HepG2 (cell line): Measurements from ENCODE around the gene AGTRAP. TPM values are rescaled to one million over a fixed set of nuclear protein-coding genes. Genes with fewer than 3 reads are reported as not detected.

ENCODE experiments used
- ATAC-seq: fragments of 200-7000 bp; cut with Tn5 transposase; 3 replicates; pipeline ENCODE4 v1.9.1; 2020; ENCODE audit warnings: mild to moderate bottlenecking, moderate library complexity
- BruUV-seq: library from RNA; stranded (reverse); fragments of 400-500 nt; replicated peaks from 2 replicates; lab custom pipeline; 2021; lab: Mats Ljungman, UMichigan
- CTCF ChIA-PET: fragments of 300-600 bp; formaldehyde crosslinking; extraction: SDS; loops from one replicate; lab custom pipeline; 2021; ENCODE audit warnings: low total read pairs, inconsistent platforms, low intra/inter-chr PET ratio; lab: Yijun Ruan, JAX
- POLR2A ChIA-PET: fragments of 350-600 bp; sonication (Branson Sonifier 250); formaldehyde crosslinking; loops from one replicate; lab custom pipeline; 2020; ENCODE audit warnings: antibody characterized with exemption, inconsistent platforms; lab: Yijun Ruan, JAX
- DNase-seq: peaks from one replicate; pipeline ENCODE4 v3.0.0-alpha.2; 2015; ENCODE audit warnings: low spot score
- FAIRE-seq: peaks from 3 replicates; lab custom pipeline; 2011; peaks lifted over from hg19 to GRCh38; lab: Jason Lieb, UNC
- H2AFZ ChIP-seq: one replicate; pipeline ENCODE4 v1.6.1; 2011; ENCODE audit warnings: low read length, inconsistent platforms
- H3K27ac ChIP-seq: fragments of 300-600 bp; 3 replicates; pipeline ENCODE4 v1.8.0; 2011; ENCODE audit warnings: mixed run types, mild to moderate bottlenecking, mixed read lengths, low read length, inconsistent platforms; ENCODE audit not compliant: insufficient read depth; ENCODE audit errors: extremely low read length
- H3K27me3 ChIP-seq, 2 experiments: fragments of 200-600 bp in 1 of 2; 2 replicates in 1 of 2; 3 replicates in 1 of 2; pipeline versions ENCODE4 v1.6.0 to v1.8.0; 2011; ENCODE audit warnings: low read length in 2 of 2, mild to moderate bottlenecking in 2 of 2, moderate library complexity in 2 of 2, inconsistent platforms in 1 of 2; ENCODE audit not compliant: insufficient read depth in 2 of 2, control insufficient read depth in 1 of 2
- H3K36me3 ChIP-seq, 2 experiments: fragments of 200-600 bp in 1 of 2; replicated peaks in 1 of 2; 2 replicates in 1 of 2; 3 replicates in 1 of 2; pipeline versions ENCODE4 v1.5.1 to v1.8.0; 2011; ENCODE audit warnings: low read length in 2 of 2, inconsistent platforms in 1 of 2; ENCODE audit not compliant: insufficient read depth in 2 of 2, control insufficient read depth in 1 of 2
- H3K4me1 ChIP-seq: 2 replicates; pipeline ENCODE4 v1.5.1; 2012; ENCODE audit warnings: low read length, inconsistent platforms; ENCODE audit not compliant: insufficient read depth
- H3K4me2 ChIP-seq: 2 replicates; pipeline ENCODE4 v1.6.0; 2011; ENCODE audit warnings: low read depth, low read length, inconsistent platforms
- H3K4me3 ChIP-seq, 3 experiments: fragments of 200-600 bp in 1 of 3; sonication (generic), shearing (Covaris generic) in 1 of 3; replicated peaks in 1 of 3; 2 replicates each; pipeline ENCODE4 v1.5.1; 2011 to 2016; ENCODE audit warnings: low read length in 3 of 3, inconsistent platforms in 2 of 3, low read depth in 2 of 3, mild to moderate bottlenecking in 2 of 3, control low read depth in 1 of 3, mixed read lengths in 1 of 3; ENCODE audit not compliant: insufficient read depth in 1 of 3
- H3K79me2 ChIP-seq: one replicate; pipeline ENCODE4 v1.6.1; 2011; ENCODE audit warnings: low read length, inconsistent platforms; ENCODE audit not compliant: insufficient read depth
- H3K9ac ChIP-seq: 2 replicates; pipeline ENCODE4 v1.6.0; 2011; ENCODE audit warnings: mild to moderate bottlenecking, low read depth, low read length, inconsistent platforms; ENCODE audit not compliant: insufficient read depth
- H3K9me3 ChIP-seq: 2 replicates; pipeline ENCODE4 v1.5.1; 2012; ENCODE audit warnings: mild to moderate bottlenecking, low read length
- H4K20me1 ChIP-seq: 2 replicates; pipeline ENCODE4 v1.6.0; 2011; ENCODE audit warnings: inconsistent platforms, mild to moderate bottlenecking, low read length, moderate library complexity; ENCODE audit not compliant: insufficient read depth
- DMAP1 ChIP-seq: IDR thresholded peaks from 2 replicates; pipeline ENCODE4 v1.6.1; 2016
- GABPB1 ChIP-seq: IDR thresholded peaks from 2 replicates; pipeline ENCODE4 v1.6.1; 2016; ENCODE audit warnings: mild to moderate bottlenecking, missing genetic modification reagents, moderate library complexity, missing compliant biosample characterization
- ONECUT2 ChIP-seq: sonication (generic); formaldehyde crosslinking; IDR thresholded peaks from 2 replicates; pipeline ENCODE4 v1.4.0; 2020; ENCODE audit warnings: missing genetic modification reagents
- SMC3 ChIP-seq: IDR thresholded peaks from 2 replicates; pipeline ENCODE4 v1.6.1; 2011; ENCODE audit warnings: low read length, improper control_type of control experiment
- SOX13 ChIP-seq, 3 experiments: fragments of 450-650 bp in 1 of 3; sonication (generic) in 1 of 3; formaldehyde crosslinking in 1 of 3; IDR thresholded peaks in 2 of 3; conservative IDR thresholded peaks in 1 of 3; 2 replicates each; pipeline versions ENCODE4 v1.5.0 to v1.6.1; 2016 to 2020; ENCODE audit warnings: antibody characterized with exemption in 1 of 3, mild to moderate bottlenecking in 1 of 3, missing compliant biosample characterization in 1 of 3, missing genetic modification reagents in 1 of 3, moderate library complexity in 1 of 3
- ZNF160 ChIP-seq: sonication (generic); formaldehyde crosslinking; IDR thresholded peaks from 2 replicates; pipeline ENCODE4 v1.8.0; 2022; ENCODE audit warnings: mild to moderate bottlenecking, inconsistent platforms, missing genetic modification reagents
- ZNF383 ChIP-seq: sonication (generic); formaldehyde crosslinking; IDR thresholded peaks from 2 replicates; pipeline ENCODE4 v1.4.0; 2020; ENCODE audit warnings: missing genetic modification reagents, mild to moderate bottlenecking, borderline replicate concordance
- ZNF446 ChIP-seq: sonication (generic); formaldehyde crosslinking; IDR thresholded peaks from 2 replicates; pipeline ENCODE4 v1.5.0; 2020; ENCODE audit warnings: mild to moderate bottlenecking, missing genetic modification reagents
- ZNF543 ChIP-seq: sonication (generic); formaldehyde crosslinking; IDR thresholded peaks from 2 replicates; pipeline ENCODE4 v1.4.0; 2020; ENCODE audit warnings: mild to moderate bottlenecking, missing genetic modification reagents
- WGBS: methylation state at CpG from one replicate; pipeline ENCODE4 v1.1.6; 2017; ENCODE audit warnings: low lambda C conversion rate; 5-methylcytosine and 5-hydroxymethylcytosine counted together
- in situ Hi-C: cut with HindIII; loops from 2 replicates; pipeline ENCODE4 v1.10.0; 2017; ENCODE audit warnings: low pct_unique_long_range_greater_than_20kb; ENCODE audit not compliant: extremely low pct_ligation_motif_present
- intact Hi-C: fragments of 100-400 bp; cut with micrococcal nuclease; formaldehyde crosslinking; loops from one replicate; pipeline ENCODE4 v1.10.0; 2022; ENCODE audit not compliant: unreplicated experiment
- polyA plus RNA-seq, 8 experiments: library from polyadenylated mRNA; depleted of rRNA in 3 of 8; stranded (reverse) in 7 of 8; unstranded in 1 of 8; fragments of >200 nt; fragmentation: Illumina TruSeq in 4 of 8; extraction: Trizol in 4 of 8; gene quantifications; 2 replicates each; pipeline versions ENCODE4 v1.2.1 to v1.2.3, GENCODE V29; 2011 to 2016; ENCODE audit warnings: low read depth in 4 of 8, missing spikeins in 1 of 8, mixed read lengths in 1 of 8; ENCODE audit not compliant: insufficient read depth in 1 of 8
- total RNA-seq, 5 experiments: library from RNA; depleted of rRNA; stranded (reverse); fragments of >200 nt; fragmentation: Illumina TruSeq; extraction: Trizol; gene quantifications; 2 replicates each; pipeline ENCODE4 v1.2.3, GENCODE V29; 2016; ENCODE audit warnings: low read depth in 1 of 5
- TF ChIP-seq, protein P1 (sequence below): IDR thresholded peaks from 2 replicates; pipeline ENCODE4 v1.6.1; 2012; ENCODE audit warnings: low read depth, low read length, improper control_type of control experiment
- TF ChIP-seq, protein P2 (sequence below): sonication (generic); formaldehyde crosslinking; IDR thresholded peaks from 2 replicates; pipeline ENCODE4 v1.4.0; 2020; ENCODE audit warnings: missing genetic modification reagents, mild to moderate bottlenecking, borderline replicate concordance
- TF ChIP-seq, protein P3 (sequence below), 2 experiments: sonication (generic) in 1 of 2; formaldehyde crosslinking in 1 of 2; IDR thresholded peaks; 2 replicates each; pipeline versions ENCODE4 v1.5.1 to v1.6.1; 2011 to 2020; ENCODE audit warnings: borderline replicate concordance in 1 of 2, low read depth in 1 of 2, low read length in 1 of 2, mild to moderate bottlenecking in 1 of 2, missing genetic modification reagents in 1 of 2, moderate library complexity in 1 of 2

The AGTRAP gene
- total and polyA plus RNA-seq, 2 of the 13 experiments (the other 11 are each of a cell fraction or from before 2014, with no cell fraction given), result 28.3 to 32.0 TPM

GRCh38 chr1:11766429-11766776 is 30.5 kb downstream of the AGTRAP start:
- H3K27ac ChIP-seq, result no peak overlapping the region
- ATAC-seq (no peak; the same call in 2 of the 3 replicates), FAIRE-seq (no peak), DNase-seq (no peak)
- in situ Hi-C loops, result no loop called here
- no peak overlapping the region for H3K4me2 ChIP-seq
- no peaks in the 10 kb centered on the region for H3K36me3 ChIP-seq
- H3K4me1 ChIP-seq, result peaks cover 11% of the 10 kb centered on the region; the same call in 1 of the 2 replicates
- no CpG with 5 or more reads among the region's 14 CpGs for WGBS
- H4K20me1 ChIP-seq, result no peaks in the 10 kb centered on the region
- no peak overlapping the region for H3K4me3 ChIP-seq
- H3K9ac ChIP-seq, result no peak overlapping the region
- BruUV-seq, result no TSS peak
- H2AFZ ChIP-seq, result no peak overlapping the region
- ChIA-PET POLR2A (no interaction called here), CTCF (no interaction called here)
- H3K27me3 ChIP-seq, result peaks cover 13 to 45% of the 10 kb centered on the region in 2 experiments; a peak in 4 of 5 replicates
- intact Hi-C loops, result no loop called here
- no peak for TF ChIP-seq GABPB1 (CRISPR knock-in tag)
- TF ChIP-seq ZNF383, result no peak
- no peak for TF ChIP-seq SOX13 (IDR thresholded peaks at IDR 0.05)
- TF ChIP-seq SOX13 (CRISPR knock-in tag; conservative IDR thresholded peaks at IDR 0.05 in 1 of 2, IDR thresholded peaks at IDR 0.05 in 1 of 2), result no peak
- no peak for TF ChIP-seq ZNF543 (CRISPR knock-in tag)
- TF ChIP-seq ZNF160 (CRISPR knock-in tag), result no peak
- TF ChIP-seq ONECUT2 (CRISPR knock-in tag), result no peak
- TF ChIP-seq ZNF446 (CRISPR knock-in tag), result no peak
- TF ChIP-seq, protein P1, sequence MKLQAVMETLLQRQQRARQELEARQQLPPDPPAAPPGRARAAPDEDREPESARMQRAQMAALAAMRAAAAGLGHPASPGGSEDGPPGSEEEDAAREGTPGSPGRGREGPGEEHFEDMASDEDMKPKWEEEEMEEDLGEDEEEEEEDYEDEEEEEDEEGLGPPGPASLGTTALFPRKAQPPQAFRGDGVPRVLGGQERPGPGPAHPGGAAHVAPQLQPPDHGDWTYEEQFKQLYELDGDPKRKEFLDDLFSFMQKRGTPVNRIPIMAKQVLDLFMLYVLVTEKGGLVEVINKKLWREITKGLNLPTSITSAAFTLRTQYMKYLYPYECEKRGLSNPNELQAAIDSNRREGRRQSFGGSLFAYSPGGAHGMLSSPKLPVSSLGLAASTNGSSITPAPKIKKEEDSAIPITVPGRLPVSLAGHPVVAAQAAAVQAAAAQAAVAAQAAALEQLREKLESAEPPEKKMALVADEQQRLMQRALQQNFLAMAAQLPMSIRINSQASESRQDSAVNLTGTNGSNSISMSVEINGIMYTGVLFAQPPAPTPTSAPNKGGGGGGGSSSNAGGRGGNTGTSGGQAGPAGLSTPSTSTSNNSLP, result no peak
- TF ChIP-seq, protein P2, sequence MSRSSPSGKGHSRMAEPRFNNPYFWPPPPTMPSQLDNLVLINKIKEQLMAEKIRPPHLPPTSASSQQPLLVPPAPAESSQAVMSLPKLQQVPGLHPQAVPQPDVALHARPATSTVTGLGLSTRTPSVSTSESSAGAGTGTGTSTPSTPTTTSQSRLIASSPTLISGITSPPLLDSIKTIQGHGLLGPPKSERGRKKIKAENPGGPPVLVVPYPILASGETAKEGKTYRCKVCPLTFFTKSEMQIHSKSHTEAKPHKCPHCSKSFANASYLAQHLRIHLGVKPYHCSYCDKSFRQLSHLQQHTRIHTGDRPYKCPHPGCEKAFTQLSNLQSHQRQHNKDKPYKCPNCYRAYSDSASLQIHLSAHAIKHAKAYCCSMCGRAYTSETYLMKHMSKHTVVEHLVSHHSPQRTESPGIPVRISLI (CRISPR knock-in tag), result no peak
- no peak for TF ChIP-seq SMC3
- TF ChIP-seq, protein P3, sequence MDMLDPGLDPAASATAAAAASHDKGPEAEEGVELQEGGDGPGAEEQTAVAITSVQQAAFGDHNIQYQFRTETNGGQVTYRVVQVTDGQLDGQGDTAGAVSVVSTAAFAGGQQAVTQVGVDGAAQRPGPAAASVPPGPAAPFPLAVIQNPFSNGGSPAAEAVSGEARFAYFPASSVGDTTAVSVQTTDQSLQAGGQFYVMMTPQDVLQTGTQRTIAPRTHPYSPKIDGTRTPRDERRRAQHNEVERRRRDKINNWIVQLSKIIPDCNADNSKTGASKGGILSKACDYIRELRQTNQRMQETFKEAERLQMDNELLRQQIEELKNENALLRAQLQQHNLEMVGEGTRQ (IDR thresholded peaks at IDR 0.05; ENCODE audit: low read depth, low read length), result no peak
- TF ChIP-seq, protein P3 (CRISPR knock-in tag; IDR thresholded peaks at IDR 0.05; ENCODE audit: borderline replicate concordance), result no peak
- no peak for TF ChIP-seq DMAP1
- H3K9me3 ChIP-seq, result no peaks in the 10 kb centered on the region
- no peaks in the 10 kb centered on the region for H3K79me2 ChIP-seq
